Hepatocyte (in vitro differentiated cells): ENCODE measurements around the gene NKD1. TPM values are rescaled to one million over a fixed set of nuclear protein-coding genes. Genes with fewer than 3 reads are reported as not detected.

Experiments used
- DNase-seq: peaks from one replicate; pipeline ENCODE4 v3.0.0-alpha.2; 2016; ENCODE audit warnings: low spot score
- H2AFZ ChIP-seq: fragments of 200-600 bp; sonication (generic); 2 replicates; pipeline ENCODE4 v1.6.0; 2016; ENCODE audit warnings: antibody characterized with exemption, mild to moderate bottlenecking
- H3K27ac ChIP-seq: fragments of 200-600 bp; sonication (generic); 2 replicates; pipeline ENCODE4 v1.5.1; 2016; ENCODE audit warnings: mild to moderate bottlenecking
- H3K27me3 ChIP-seq: fragments of 200-600 bp; sonication (generic); 2 replicates; pipeline ENCODE4 v1.6.1; 2016
- H3K36me3 ChIP-seq: fragments of 200-600 bp; sonication (generic); replicated peaks from 2 replicates; pipeline ENCODE4 v1.5.1; 2016; ENCODE audit warnings: low read depth; ENCODE audit not compliant: insufficient read depth
- H3K4me1 ChIP-seq: fragments of 200-600 bp; sonication (generic); 2 replicates; pipeline ENCODE4 v1.5.1; 2016; ENCODE audit warnings: mild to moderate bottlenecking, moderate library complexity; ENCODE audit not compliant: insufficient read depth
- H3K4me2 ChIP-seq: fragments of 200-600 bp; sonication (generic); 2 replicates; pipeline ENCODE4 v1.6.0; 2016
- H3K4me3 ChIP-seq: fragments of 200-600 bp; sonication (generic); 2 replicates; pipeline ENCODE4 v1.5.1; 2016; ENCODE audit warnings: mild to moderate bottlenecking
- H3K79me2 ChIP-seq: fragments of 200-600 bp; sonication (generic); 2 replicates; pipeline ENCODE4 v1.6.0; 2017; ENCODE audit warnings: mild to moderate bottlenecking
- H3K9me2 ChIP-seq: fragments of 200-600 bp; sonication (generic); replicated peaks from 2 replicates; pipeline ENCODE4 v1.6.0; 2017; ENCODE audit warnings: mild to moderate bottlenecking; ENCODE audit not compliant: insufficient read depth
- H3K9me3 ChIP-seq: fragments of 200-600 bp; sonication (generic); 2 replicates; pipeline ENCODE4 v1.5.1; 2016; ENCODE audit warnings: low read depth, mild to moderate bottlenecking
- H4K20me1 ChIP-seq: fragments of 200-600 bp; sonication (generic); 2 replicates; pipeline ENCODE4 v1.6.0; 2016; ENCODE audit warnings: mild to moderate bottlenecking; ENCODE audit not compliant: insufficient read depth, poor library complexity, severe bottlenecking
- CTCF ChIP-seq: fragments of 200-600 bp; sonication (generic); IDR thresholded peaks from 2 replicates; pipeline ENCODE4 v1.5.1; 2016; ENCODE audit warnings: antibody characterized with exemption, mild to moderate bottlenecking; ENCODE audit not compliant: poor library complexity
- EZH2 ChIP-seq: fragments of 200-600 bp; sonication (generic); IDR thresholded peaks from 2 replicates; pipeline ENCODE4 v1.6.1; 2016; ENCODE audit warnings: antibody characterized with exemption, mild to moderate bottlenecking, borderline replicate concordance
- EZH2phosphoT487 ChIP-seq: fragments of 200-600 bp; sonication (generic); IDR thresholded peaks from one replicate; pipeline ENCODE4 v1.6.1; 2018; ENCODE audit warnings: antibody characterized with exemption, mild to moderate bottlenecking, low read depth, moderate library complexity; ENCODE audit not compliant: unreplicated experiment, severe bottlenecking
- WGBS: methylation state at CpG from one replicate; pipeline ENCODE4 v1.1.6; 2016; ENCODE audit warnings: low lambda C conversion rate; ENCODE audit errors: missing lambda C conversion rate; 5-methylcytosine and 5-hydroxymethylcytosine counted together
- polyA plus RNA-seq: library from polyadenylated mRNA; unstranded; fragments of >200 nt; fragmentation: Nextera tagmentation; extraction: Ambion mirVana; gene quantifications from 2 replicates; pipeline ENCODE4 v1.2.1, GENCODE V29; 2016
- total RNA-seq: library from RNA; depleted of rRNA; stranded (reverse); fragments of >200 nt; gene quantifications from 2 replicates; pipeline ENCODE4 v1.2.3, GENCODE V29; 2014

Gene NKD1
- total and polyA plus RNA-seq, 2 experiments from 2014 or later, result 5.9 to 26.3 TPM

- 4% methylated on average over 42 of the region's 50 CpGs for WGBS
- H3K4me1 ChIP-seq, result peaks cover 10% of the 10 kb centered on the region
- H3K4me3 ChIP-seq, result peak overlapping the region; percentile 64
- H3K27me3 ChIP-seq, result peaks cover 7% of the 10 kb centered on the region
- H3K9me2 ChIP-seq, result no peaks in the 10 kb centered on the region
- H3K9me3 ChIP-seq, result no peaks in the 10 kb centered on the region
- peak; percentile 59 for DNase-seq
- peak overlapping the region; percentile 99 for H3K4me2 ChIP-seq
- no peak overlapping the region for H3K27ac ChIP-seq
- H2AFZ ChIP-seq, result peak overlapping the region; percentile 64
- TF ChIP-seq EZH2 (no peak), CTCF (peak; percentile 34)
- no peaks in the 10 kb centered on the region for H3K36me3 ChIP-seq
- H3K79me2 ChIP-seq, result peaks cover 10% of the 10 kb centered on the region
- no peaks in the 10 kb centered on the region for H4K20me1 ChIP-seq
Measured at GRCh38 chr16:50547340-50548124, 664 bp upstream of the NKD1 start.

GRCh38 chr16:50548909-50549560 is 839 bp downstream of the NKD1 start:
- H3K9me2 ChIP-seq, result no peaks in the 10 kb centered on the region
- peak overlapping the region; percentile 95 for H3K4me3 ChIP-seq
- no peak overlapping the region for H3K27ac ChIP-seq
- TF ChIP-seq EZH2, result no peak
- TF ChIP-seq EZH2phosphoT487, result no peak
- TF ChIP-seq CTCF, result no peak
- 15% methylated on average over 29 of the region's 46 CpGs for WGBS
- H3K4me1 ChIP-seq, result peaks cover 10% of the 10 kb centered on the region
- DNase-seq, result no peak
- no peaks in the 10 kb centered on the region for H3K36me3 ChIP-seq
- peaks cover 10% of the 10 kb centered on the region for H3K79me2 ChIP-seq
- peak overlapping the region; percentile 95 for H3K4me2 ChIP-seq
- H3K9me3 ChIP-seq, result no peaks in the 10 kb centered on the region
- H3K27me3 ChIP-seq, result peaks cover 7% of the 10 kb centered on the region
- no peaks in the 10 kb centered on the region for H4K20me1 ChIP-seq
- peak overlapping the region; percentile 71 for H2AFZ ChIP-seq

- no peak overlapping the region for H2AFZ ChIP-seq
- no peaks in the 10 kb centered on the region for H4K20me1 ChIP-seq
- H3K9me3 ChIP-seq, result no peaks in the 10 kb centered on the region
- peaks cover 7% of the 10 kb centered on the region for H3K27me3 ChIP-seq
- H3K4me3 ChIP-seq, result peak overlapping the region; percentile 95
- WGBS, result 64% methylated on average over 7 of the region's 7 CpGs
- no peak overlapping the region for H3K27ac ChIP-seq
- DNase-seq, result no peak
- no peaks in the 10 kb centered on the region for H3K36me3 ChIP-seq
- peaks cover 10% of the 10 kb centered on the region for H3K79me2 ChIP-seq
- H3K4me2 ChIP-seq, result peak overlapping the region; percentile 95
- no peaks in the 10 kb centered on the region for H3K9me2 ChIP-seq
- TF ChIP-seq EZH2phosphoT487 (no peak), EZH2 (no peak)
- peaks cover 10% of the 10 kb centered on the region for H3K4me1 ChIP-seq
Measured at GRCh38 chr16:50549561-50549915, 1.3 kb downstream of the NKD1 start.

GRCh38 chr16:50550035-50550434 is 1.8 kb downstream of the NKD1 start:
- no peak overlapping the region for H3K27ac ChIP-seq
- peak overlapping the region; percentile 95 for H3K4me2 ChIP-seq
- H3K79me2 ChIP-seq, result peaks cover 10% of the 10 kb centered on the region

More at GRCh38 chr16:50550035-50550434, 1.8 kb downstream of the NKD1 start:
- H3K4me1 ChIP-seq, result peaks cover 10% of the 10 kb centered on the region
- TF ChIP-seq EZH2 (no peak), EZH2phosphoT487 (no peak), CTCF (no peak)
- no peaks in the 10 kb centered on the region for H4K20me1 ChIP-seq
- H3K36me3 ChIP-seq, result no peaks in the 10 kb centered on the region
- H3K9me2 ChIP-seq, result no peaks in the 10 kb centered on the region
- no peak for DNase-seq
- no peaks in the 10 kb centered on the region for H3K9me3 ChIP-seq
- H3K27me3 ChIP-seq, result peaks cover 7% of the 10 kb centered on the region
- H3K4me3 ChIP-seq, result no peak overlapping the region
- H2AFZ ChIP-seq, result no peak overlapping the region
- 52% methylated on average over 7 of the region's 8 CpGs for WGBS
